MCF 10A (cell line): ENCODE data around the gene VCX2. TPM values are rescaled to one million over a fixed set of nuclear protein-coding genes. Genes with fewer than 3 reads are reported as not detected.

ENCODE experiments used
- BruUV-seq: library from RNA; stranded (reverse); fragments of 400-500 nt; replicated peaks from 2 replicates; lab custom pipeline; 2021; lab: Mats Ljungman, UMichigan
- CTCF ChIA-PET: fragments of 300-600 bp; sonication (Branson Sonifier 250); formaldehyde crosslinking; extraction: SDS; loops from one replicate; lab custom pipeline; 2021; ENCODE audit warnings: antibody characterized with exemption, inconsistent platforms; lab: Yijun Ruan, JAX
- POLR2A ChIA-PET: fragments of 300-600, 350-650 bp; sonication (Branson Sonifier 250); formaldehyde crosslinking; extraction: SDS; loops from one replicate; lab custom pipeline; 2020; ENCODE audit warnings: antibody characterized with exemption, inconsistent platforms; lab: Yijun Ruan, JAX
- DNase-seq: peaks from one replicate; pipeline ENCODE4 v3.0.0-alpha.2; 2018; ENCODE audit not compliant: unreplicated experiment
- H3K27ac Mint-ChIP-seq: one replicate; pipeline ENCODE4 v1.8.0; 2022; ENCODE audit warnings: mild to moderate bottlenecking, low read depth, mixed read lengths; ENCODE audit not compliant: unreplicated experiment
- H3K27me3 Mint-ChIP-seq: one replicate; pipeline ENCODE4 v1.8.0; 2022; ENCODE audit warnings: mixed read lengths; ENCODE audit not compliant: insufficient read depth, unreplicated experiment
- H3K36me3 Mint-ChIP-seq: one replicate; pipeline ENCODE4 v1.8.0; 2022; ENCODE audit warnings: mild to moderate bottlenecking, moderate library complexity, mixed read lengths; ENCODE audit not compliant: insufficient read depth, unreplicated experiment
- H3K4me1 Mint-ChIP-seq: one replicate; pipeline ENCODE4 v1.8.0; 2022; ENCODE audit warnings: mixed read lengths; ENCODE audit not compliant: insufficient read depth, unreplicated experiment
- H3K4me3 Mint-ChIP-seq: one replicate; pipeline ENCODE4 v1.8.0; 2022; ENCODE audit warnings: mild to moderate bottlenecking, moderate library complexity, mixed read lengths; ENCODE audit not compliant: unreplicated experiment
- H3K9me3 Mint-ChIP-seq: one replicate; pipeline ENCODE4 v1.8.0; 2022; ENCODE audit warnings: mixed read lengths; ENCODE audit not compliant: unreplicated experiment
- intact Hi-C: fragments of 100-400 bp; cut with micrococcal nuclease; formaldehyde crosslinking; loops from 2 replicates; pipeline ENCODE4 v1.14.1; 2022
- total RNA-seq: library from RNA; stranded (reverse); gene quantifications from 2 replicates; pipeline ENCODE4 v1.2.3, GENCODE V29; 2022
- TF ChIP-seq, protein P1 (sequence below): fragments of 200-600 bp; IDR thresholded peaks from one replicate; pipeline ENCODE4 v1.8.0; 2022; ENCODE audit warnings: antibody characterized with exemption, mild to moderate bottlenecking; ENCODE audit not compliant: unreplicated experiment

The VCX2 gene
- total RNA-seq, 1 experiment from 2014 or later, result not detected

DNA sequence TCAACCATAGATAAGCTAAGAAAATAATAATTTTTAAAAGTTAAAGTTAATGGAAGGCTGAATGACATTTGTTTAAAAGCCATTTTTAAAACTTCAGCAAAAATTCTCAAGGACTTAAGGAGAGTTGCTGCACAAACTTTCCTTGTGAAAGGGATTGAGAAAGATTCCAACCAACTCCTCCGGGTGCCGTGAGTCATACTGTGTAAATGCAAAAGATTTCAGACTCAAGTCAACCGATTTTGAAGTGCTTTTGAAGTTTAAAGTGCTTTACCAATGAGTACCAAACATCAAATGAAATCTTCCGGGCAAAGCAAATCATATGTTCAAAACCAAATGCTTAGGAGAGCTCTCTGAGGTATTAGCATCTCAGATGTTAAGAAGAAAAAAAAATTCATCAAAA, 31.4 kb downstream of the VCX2 start:
- intact Hi-C loops, result no loop called here
- no peaks in the 10 kb centered on the region for H3K27me3 Mint-ChIP-seq
- no peak overlapping the region for H3K27ac Mint-ChIP-seq
- H3K4me3 Mint-ChIP-seq, result no peak overlapping the region
- POLR2A ChIA-PET, result no interaction called here
- BruUV-seq, result no TSS peak
- peak; percentile 56 for DNase-seq
- peaks cover 8% of the 10 kb centered on the region for H3K9me3 Mint-ChIP-seq
- CTCF ChIA-PET, result interaction anchor here (0.6 kb wide), 1 partner anchor 604 kb away, joined by 5 read pairs; no protein-coding TSS in a partner anchor
- H3K4me1 Mint-ChIP-seq, result no peaks in the 10 kb centered on the region
- TF ChIP-seq, protein P1, sequence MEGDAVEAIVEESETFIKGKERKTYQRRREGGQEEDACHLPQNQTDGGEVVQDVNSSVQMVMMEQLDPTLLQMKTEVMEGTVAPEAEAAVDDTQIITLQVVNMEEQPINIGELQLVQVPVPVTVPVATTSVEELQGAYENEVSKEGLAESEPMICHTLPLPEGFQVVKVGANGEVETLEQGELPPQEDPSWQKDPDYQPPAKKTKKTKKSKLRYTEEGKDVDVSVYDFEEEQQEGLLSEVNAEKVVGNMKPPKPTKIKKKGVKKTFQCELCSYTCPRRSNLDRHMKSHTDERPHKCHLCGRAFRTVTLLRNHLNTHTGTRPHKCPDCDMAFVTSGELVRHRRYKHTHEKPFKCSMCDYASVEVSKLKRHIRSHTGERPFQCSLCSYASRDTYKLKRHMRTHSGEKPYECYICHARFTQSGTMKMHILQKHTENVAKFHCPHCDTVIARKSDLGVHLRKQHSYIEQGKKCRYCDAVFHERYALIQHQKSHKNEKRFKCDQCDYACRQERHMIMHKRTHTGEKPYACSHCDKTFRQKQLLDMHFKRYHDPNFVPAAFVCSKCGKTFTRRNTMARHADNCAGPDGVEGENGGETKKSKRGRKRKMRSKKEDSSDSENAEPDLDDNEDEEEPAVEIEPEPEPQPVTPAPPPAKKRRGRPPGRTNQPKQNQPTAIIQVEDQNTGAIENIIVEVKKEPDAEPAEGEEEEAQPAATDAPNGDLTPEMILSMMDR, result no peak
- H3K36me3 Mint-ChIP-seq, result no peaks in the 10 kb centered on the region

- ChIA-PET POLR2A (no interaction called here), CTCF (no interaction called here)
- Mint-ChIP-seq H3K4me1 (no peaks in the 10 kb centered on the region), H3K4me3 (no peak overlapping the region), H3K27me3 (no peaks in the 10 kb centered on the region), H3K9me3 (peaks cover 9% of the 10 kb centered on the region), H3K27ac (no peak overlapping the region), H3K36me3 (no peaks in the 10 kb centered on the region)
- intact Hi-C loops, result no loop called here
- no TSS peak for BruUV-seq
- TF ChIP-seq, protein P1, result no peak
- peak; percentile 1 for DNase-seq
These were observed 32.8 kb downstream of the VCX2 start for GRCh38 chrX:8138252-8138651.

DNA sequence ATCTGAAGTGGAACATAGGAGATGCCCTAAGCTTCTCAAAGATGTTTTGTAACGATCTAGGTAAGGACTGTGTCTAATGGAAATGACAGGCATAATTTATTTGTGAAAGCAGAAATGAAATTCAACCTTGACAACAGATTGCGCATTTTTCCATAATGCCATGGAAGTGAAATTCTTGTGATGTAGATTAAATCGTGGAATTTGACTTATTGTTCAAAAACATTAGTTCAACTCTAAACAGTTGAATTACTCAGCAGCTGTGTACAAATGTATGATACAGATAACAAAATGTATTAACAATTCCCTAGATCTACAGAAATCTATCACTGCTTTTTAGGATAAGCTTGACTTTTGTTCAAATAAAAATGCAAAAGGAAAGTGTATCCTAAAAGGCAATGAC, 44.4 kb downstream of the VCX2 start:
- H3K9me3 Mint-ChIP-seq, result no peaks in the 10 kb centered on the region
- TF ChIP-seq, protein P1, result no peak
- H3K4me3 Mint-ChIP-seq, result no peak overlapping the region
- intact Hi-C loops, result no loop called here
- no peak for DNase-seq
- ChIA-PET CTCF (no interaction called here), POLR2A (no interaction called here)
- no peaks in the 10 kb centered on the region for H3K4me1 Mint-ChIP-seq
- peaks cover 5% of the 10 kb centered on the region for H3K36me3 Mint-ChIP-seq
- BruUV-seq, result no TSS peak
- no peaks in the 10 kb centered on the region for H3K27me3 Mint-ChIP-seq
- H3K27ac Mint-ChIP-seq, result no peak overlapping the region

- ChIA-PET CTCF (no interaction called here), POLR2A (no interaction called here)
- H3K4me3 Mint-ChIP-seq, result no peak overlapping the region
- intact Hi-C loops, result no loop called here
- H3K4me1 Mint-ChIP-seq, result no peaks in the 10 kb centered on the region
- no TSS peak for BruUV-seq
- H3K27me3 Mint-ChIP-seq, result no peaks in the 10 kb centered on the region
- peaks cover 5% of the 10 kb centered on the region for H3K36me3 Mint-ChIP-seq
- TF ChIP-seq, protein P1, result no peak
- no peak for DNase-seq
- H3K9me3 Mint-ChIP-seq, result no peaks in the 10 kb centered on the region
- H3K27ac Mint-ChIP-seq, result no peak overlapping the region
These were observed 45.0 kb downstream of the VCX2 start for GRCh38 chrX:8126092-8126491.
